ENCODE results near the gene POLK. TPM values are rescaled to one million over a fixed set of nuclear protein-coding genes. Genes with fewer than 3 reads are reported as not detected.

POLK gene
- total and polyA plus RNA-seq, 2 of the 13 experiments (the other 11 are each of a cell fraction or from before 2014, with no cell fraction given) = 8.6 to 11.7 TPM

DNA sequence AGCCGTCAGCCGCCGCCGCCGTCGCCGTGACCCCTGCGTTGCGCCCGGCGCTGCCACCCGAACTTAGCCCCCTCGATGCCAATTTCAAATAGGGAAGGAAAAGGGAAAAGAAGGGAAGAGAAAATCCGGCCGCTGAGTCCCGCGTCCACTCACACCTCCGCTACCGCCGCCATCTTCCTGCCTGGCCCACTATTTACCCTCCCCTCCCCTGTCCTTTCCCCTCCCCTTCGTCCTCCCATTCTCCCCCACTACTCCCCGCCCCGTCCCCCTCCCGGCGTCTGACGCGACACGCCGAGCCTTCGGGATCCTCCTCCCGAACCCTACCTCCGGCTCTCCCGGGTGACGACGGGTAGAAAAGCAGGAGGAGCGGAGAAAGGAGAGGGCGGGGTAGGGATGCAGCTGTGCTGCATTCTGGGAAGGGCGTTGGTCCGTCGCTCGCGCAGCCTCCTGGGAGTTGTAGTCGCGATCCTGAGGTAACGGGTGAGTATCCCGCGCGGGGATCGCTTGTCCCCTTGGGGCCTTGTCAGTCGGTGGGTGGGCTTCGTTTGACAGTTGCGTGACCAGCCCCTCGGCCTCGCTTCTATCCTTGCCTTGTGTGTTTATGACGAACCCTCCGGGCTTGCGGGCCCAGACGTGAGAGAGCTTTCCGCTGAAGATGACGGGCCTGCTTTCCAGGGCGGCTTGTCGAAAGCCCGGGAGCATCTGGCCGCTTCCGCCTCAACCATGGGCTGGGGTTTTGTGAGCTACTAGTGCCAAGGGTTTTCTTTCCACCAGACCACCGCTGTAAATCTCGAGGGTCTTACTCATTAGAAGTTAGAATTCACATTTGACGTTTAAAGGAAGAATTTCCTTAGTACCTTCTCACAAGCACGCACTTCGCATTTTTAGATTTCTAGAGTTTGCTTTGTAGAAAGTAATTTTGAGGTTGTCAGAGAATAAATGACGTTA, at the start of gene POLK, which contains the start of gene CERT1 (continued):
- TF ChIP-seq, protein P1, sequence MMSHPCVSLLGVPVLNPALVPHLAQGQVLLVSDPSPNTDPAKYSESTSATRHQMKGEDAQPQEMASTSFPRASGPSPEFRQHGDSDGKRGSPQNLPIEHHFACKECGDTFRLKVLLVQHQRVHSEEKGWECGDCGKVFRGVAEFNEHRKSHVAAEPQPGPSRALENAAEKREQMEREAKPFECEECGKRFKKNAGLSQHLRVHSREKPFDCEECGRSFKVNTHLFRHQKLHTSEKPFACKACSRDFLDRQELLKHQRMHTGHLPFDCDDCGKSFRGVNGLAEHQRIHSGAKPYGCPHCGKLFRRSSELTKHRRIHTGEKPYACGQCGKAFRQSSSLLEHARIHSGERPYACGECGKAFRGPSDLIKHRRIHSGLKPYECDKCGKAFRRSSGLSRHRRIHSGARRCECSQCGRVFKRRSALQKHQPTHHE (CRISPR knock-in tag; IDR thresholded peaks at IDR 0.05; ENCODE audit: borderline replicate concordance) = no peak
- peak; percentile 100 for TF ChIP-seq KLF12 (CRISPR knock-in tag; IDR thresholded peaks at IDR 0.05; ENCODE audit: borderline replicate concordance)
- TF ChIP-seq, protein P2, sequence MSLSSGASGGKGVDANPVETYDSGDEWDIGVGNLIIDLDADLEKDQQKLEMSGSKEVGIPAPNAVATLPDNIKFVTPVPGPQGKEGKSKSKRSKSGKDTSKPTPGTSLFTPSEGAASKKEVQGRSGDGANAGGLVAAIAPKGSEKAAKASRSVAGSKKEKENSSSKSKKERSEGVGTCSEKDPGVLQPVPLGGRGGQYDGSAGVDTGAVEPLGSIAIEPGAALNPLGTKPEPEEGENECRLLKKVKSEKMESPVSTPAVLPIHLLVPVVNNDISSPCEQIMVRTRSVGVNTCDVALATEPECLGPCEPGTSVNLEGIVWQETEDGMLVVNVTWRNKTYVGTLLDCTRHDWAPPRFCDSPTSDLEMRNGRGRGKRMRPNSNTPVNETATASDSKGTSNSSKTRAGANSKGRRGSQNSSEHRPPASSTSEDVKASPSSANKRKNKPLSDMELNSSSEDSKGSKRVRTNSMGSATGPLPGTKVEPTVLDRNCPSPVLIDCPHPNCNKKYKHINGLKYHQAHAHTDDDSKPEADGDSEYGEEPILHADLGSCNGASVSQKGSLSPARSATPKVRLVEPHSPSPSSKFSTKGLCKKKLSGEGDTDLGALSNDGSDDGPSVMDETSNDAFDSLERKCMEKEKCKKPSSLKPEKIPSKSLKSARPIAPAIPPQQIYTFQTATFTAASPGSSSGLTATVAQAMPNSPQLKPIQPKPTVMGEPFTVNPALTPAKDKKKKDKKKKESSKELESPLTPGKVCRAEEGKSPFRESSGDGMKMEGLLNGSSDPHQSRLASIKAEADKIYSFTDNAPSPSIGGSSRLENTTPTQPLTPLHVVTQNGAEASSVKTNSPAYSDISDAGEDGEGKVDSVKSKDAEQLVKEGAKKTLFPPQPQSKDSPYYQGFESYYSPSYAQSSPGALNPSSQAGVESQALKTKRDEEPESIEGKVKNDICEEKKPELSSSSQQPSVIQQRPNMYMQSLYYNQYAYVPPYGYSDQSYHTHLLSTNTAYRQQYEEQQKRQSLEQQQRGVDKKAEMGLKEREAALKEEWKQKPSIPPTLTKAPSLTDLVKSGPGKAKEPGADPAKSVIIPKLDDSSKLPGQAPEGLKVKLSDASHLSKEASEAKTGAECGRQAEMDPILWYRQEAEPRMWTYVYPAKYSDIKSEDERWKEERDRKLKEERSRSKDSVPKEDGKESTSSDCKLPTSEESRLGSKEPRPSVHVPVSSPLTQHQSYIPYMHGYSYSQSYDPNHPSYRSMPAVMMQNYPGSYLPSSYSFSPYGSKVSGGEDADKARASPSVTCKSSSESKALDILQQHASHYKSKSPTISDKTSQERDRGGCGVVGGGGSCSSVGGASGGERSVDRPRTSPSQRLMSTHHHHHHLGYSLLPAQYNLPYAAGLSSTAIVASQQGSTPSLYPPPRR (CRISPR knock-in tag; IDR thresholded peaks at IDR 0.05; ENCODE audit: borderline replicate concordance) = no peak
- TF ChIP-seq, protein P3, sequence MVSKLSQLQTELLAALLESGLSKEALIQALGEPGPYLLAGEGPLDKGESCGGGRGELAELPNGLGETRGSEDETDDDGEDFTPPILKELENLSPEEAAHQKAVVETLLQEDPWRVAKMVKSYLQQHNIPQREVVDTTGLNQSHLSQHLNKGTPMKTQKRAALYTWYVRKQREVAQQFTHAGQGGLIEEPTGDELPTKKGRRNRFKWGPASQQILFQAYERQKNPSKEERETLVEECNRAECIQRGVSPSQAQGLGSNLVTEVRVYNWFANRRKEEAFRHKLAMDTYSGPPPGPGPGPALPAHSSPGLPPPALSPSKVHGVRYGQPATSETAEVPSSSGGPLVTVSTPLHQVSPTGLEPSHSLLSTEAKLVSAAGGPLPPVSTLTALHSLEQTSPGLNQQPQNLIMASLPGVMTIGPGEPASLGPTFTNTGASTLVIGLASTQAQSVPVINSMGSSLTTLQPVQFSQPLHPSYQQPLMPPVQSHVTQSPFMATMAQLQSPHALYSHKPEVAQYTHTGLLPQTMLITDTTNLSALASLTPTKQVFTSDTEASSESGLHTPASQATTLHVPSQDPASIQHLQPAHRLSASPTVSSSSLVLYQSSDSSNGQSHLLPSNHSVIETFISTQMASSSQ (IDR thresholded peaks at IDR 0.05; ENCODE audit: low read depth) = peak; percentile 31; the same call in 1 of the 2 replicates
- TF ChIP-seq, protein P3 (CRISPR knock-in tag; IDR thresholded peaks at IDR 0.05; ENCODE audit: borderline replicate concordance) = peak; percentile 48; the same call in 1 of the 2 replicates
- TF ChIP-seq DNMT3B (CRISPR knock-in tag; conservative IDR thresholded peaks at IDR 0.05) = 0 out of 2 replicates have a peak, but pooled peaks have one; percentile 63
- no peak for TF ChIP-seq MAFK (conservative IDR thresholded peaks at IDR 0.05 in 1 of 2, IDR thresholded peaks at IDR 0.05 in 1 of 2; ENCODE audit: low read length in 2 of 2)
- peak; percentile 39; the same call in 1 of the 2 replicates for TF ChIP-seq MXD4 (CRISPR knock-in tag; IDR thresholded peaks at IDR 0.05)
- TF ChIP-seq ZNF674 (CRISPR knock-in tag; IDR thresholded peaks at IDR 0.05; ENCODE audit: low read depth) = 0 out of 2 replicates have a peak, but pooled peaks have one; percentile 62
- TF ChIP-seq ZNF563 (CRISPR knock-in tag; IDR thresholded peaks at IDR 0.05) = no peak; the same call in 1 of the 2 replicates
- no peak; the same call in 1 of the 2 replicates for TF ChIP-seq ZNF274 (CRISPR knock-in tag; IDR thresholded peaks at IDR 0.05)
- no peak for TF ChIP-seq ZNF619 (CRISPR knock-in tag; IDR thresholded peaks at IDR 0.05)
- TF ChIP-seq RFXANK (CRISPR knock-in tag; IDR thresholded peaks at IDR 0.05) = no peak
- no peak; the same call in 1 of the 2 replicates for TF ChIP-seq ZNF367 (CRISPR knock-in tag; IDR thresholded peaks at IDR 0.05; ENCODE audit: borderline replicate concordance)
- TF ChIP-seq ZFP90 (CRISPR knock-in tag; IDR thresholded peaks at IDR 0.05; ENCODE audit: borderline replicate concordance) = no peak
- TF ChIP-seq PHF5A (CRISPR knock-in tag; IDR thresholded peaks at IDR 0.05; ENCODE audit: low read depth, unreplicated experiment) = no peak
- TF ChIP-seq RORA (CRISPR knock-in tag; IDR thresholded peaks at IDR 0.05) = no peak
- TF ChIP-seq ZNF552 (CRISPR knock-in tag; IDR thresholded peaks at IDR 0.05; ENCODE audit: borderline replicate concordance) = no peak
